ENCODE measurements around the gene ARAP1.

- TF ChIP-seq EZH2 (IDR thresholded peaks at IDR 0.05; ENCODE audit: low read length, unreplicated experiment) (no peak), CTCF (conservative IDR thresholded peaks at IDR 0.05; ENCODE audit: low read depth, low read length) (no peak)
These were observed 86.2 kb downstream of the ARAP1 start for GRCh38 chr11:72665911-72666472.

Measured in PC-3 (cell line).